Measurements from ENCODE around the gene FAM180B. TPM values are rescaled to one million over a fixed set of nuclear protein-coding genes. Genes with fewer than 3 reads are reported as not detected.

FAM180B gene
- polyA plus RNA-seq, 1 experiment = not detected

- Histone ChIP-seq H3K4me3 (ENCODE audit: low read depth, low read length) (no peak overlapping the region), H3K27me3 (ENCODE audit: control insufficient read depth, insufficient read depth, low read length) (peaks cover 37% of the 10 kb centered on the region), H3K36me3 (ENCODE audit: control insufficient read depth, insufficient read depth, low read length) (no peaks in the 10 kb centered on the region)
- POLR2A ChIA-PET = no interaction called here
- TF ChIP-seq, protein P1, sequence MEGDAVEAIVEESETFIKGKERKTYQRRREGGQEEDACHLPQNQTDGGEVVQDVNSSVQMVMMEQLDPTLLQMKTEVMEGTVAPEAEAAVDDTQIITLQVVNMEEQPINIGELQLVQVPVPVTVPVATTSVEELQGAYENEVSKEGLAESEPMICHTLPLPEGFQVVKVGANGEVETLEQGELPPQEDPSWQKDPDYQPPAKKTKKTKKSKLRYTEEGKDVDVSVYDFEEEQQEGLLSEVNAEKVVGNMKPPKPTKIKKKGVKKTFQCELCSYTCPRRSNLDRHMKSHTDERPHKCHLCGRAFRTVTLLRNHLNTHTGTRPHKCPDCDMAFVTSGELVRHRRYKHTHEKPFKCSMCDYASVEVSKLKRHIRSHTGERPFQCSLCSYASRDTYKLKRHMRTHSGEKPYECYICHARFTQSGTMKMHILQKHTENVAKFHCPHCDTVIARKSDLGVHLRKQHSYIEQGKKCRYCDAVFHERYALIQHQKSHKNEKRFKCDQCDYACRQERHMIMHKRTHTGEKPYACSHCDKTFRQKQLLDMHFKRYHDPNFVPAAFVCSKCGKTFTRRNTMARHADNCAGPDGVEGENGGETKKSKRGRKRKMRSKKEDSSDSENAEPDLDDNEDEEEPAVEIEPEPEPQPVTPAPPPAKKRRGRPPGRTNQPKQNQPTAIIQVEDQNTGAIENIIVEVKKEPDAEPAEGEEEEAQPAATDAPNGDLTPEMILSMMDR (IDR thresholded peaks at IDR 0.05; ENCODE audit: insufficient read depth, low read depth, low read length) = no peak
- CTCF ChIA-PET = interaction anchor here (1.2 kb wide), 1 partner anchor 12 kb away, joined by 5 read pairs; no protein-coding TSS in a partner anchor
- no peak for DNase-seq (ENCODE audit: low read depth)
These were observed 9.5 kb downstream of the FAM180B start for GRCh38 chr11:47595967-47596366.

- no peaks in the 10 kb centered on the region; the same call in 1 of the 2 replicates for H3K36me3 ChIP-seq (ENCODE audit: control insufficient read depth, insufficient read depth, low read length)
- ChIA-PET CTCF (interaction anchor here (1.0 to 1.5 kb wide), 2 partner anchors 22 to 39 kb away, joined by 3 to 5 read pairs; no protein-coding TSS in a partner anchor), POLR2A (no interaction called here)
- no peak overlapping the region for H3K4me3 ChIP-seq (ENCODE audit: low read depth, low read length)
- H3K27me3 ChIP-seq (ENCODE audit: control insufficient read depth, insufficient read depth, low read length) = peaks cover 7% of the 10 kb centered on the region
- TF ChIP-seq, protein P1 (IDR thresholded peaks at IDR 0.05; ENCODE audit: insufficient read depth, low read depth, low read length) = no peak
- no peak for DNase-seq (ENCODE audit: low read depth)
These were observed 13.4 kb downstream of the FAM180B start for GRCh38 chr11:47599902-47600301.

DNA sequence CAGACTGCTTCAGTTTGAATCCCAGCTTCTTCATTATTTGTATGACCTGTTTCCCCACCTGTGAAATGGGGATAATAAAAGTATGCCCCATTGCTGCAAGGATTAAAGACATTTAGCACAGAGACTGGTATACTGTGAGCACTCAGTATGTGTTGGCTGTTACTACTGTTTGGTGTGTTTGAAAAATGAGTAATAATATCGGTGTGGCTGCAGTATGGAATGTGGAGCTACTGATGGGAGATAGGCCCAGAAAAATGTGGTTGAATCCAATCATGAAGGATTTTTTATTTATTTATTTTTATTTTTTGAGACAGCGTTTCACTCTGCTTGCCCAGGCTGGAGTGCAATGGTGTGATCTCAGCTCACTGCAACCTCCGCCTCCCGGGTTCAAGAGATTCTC is 16.8 kb downstream of the FAM180B start:
- POLR2A ChIA-PET = no interaction called here
- CTCF ChIA-PET = interaction anchor here (1.6 kb wide), 1 partner anchor 14 kb away, joined by 5 read pairs; no protein-coding TSS in a partner anchor
- Histone ChIP-seq H3K36me3 (ENCODE audit: control insufficient read depth, insufficient read depth, low read length) (no peaks in the 10 kb centered on the region; the same call in 1 of the 2 replicates), H3K27me3 (ENCODE audit: control insufficient read depth, insufficient read depth, low read length) (no peaks in the 10 kb centered on the region), H3K4me3 (ENCODE audit: low read depth, low read length) (no peak overlapping the region)
- TF ChIP-seq, protein P1 (IDR thresholded peaks at IDR 0.05; ENCODE audit: insufficient read depth, low read depth, low read length) = no peak
- DNase-seq (ENCODE audit: low read depth) = no peak

- Histone ChIP-seq H3K36me3 (ENCODE audit: control insufficient read depth, insufficient read depth, low read length) (no peaks in the 10 kb centered on the region; the same call in 1 of the 2 replicates), H3K4me3 (ENCODE audit: low read depth, low read length) (no peak overlapping the region), H3K27me3 (ENCODE audit: control insufficient read depth, insufficient read depth, low read length) (no peaks in the 10 kb centered on the region)
- ChIA-PET POLR2A (no interaction called here), CTCF (interaction anchor here (1.0 to 3.7 kb wide), 3 partner anchors 12 to 220 kb away, joined by 3 to 20 read pairs (median 3); no protein-coding TSS in a partner anchor)
- no peak for DNase-seq (ENCODE audit: low read depth)
- TF ChIP-seq, protein P1 (IDR thresholded peaks at IDR 0.05; ENCODE audit: insufficient read depth, low read depth, low read length) = no peak
These were observed 19.4 kb downstream of the FAM180B start for GRCh38 chr11:47605921-47606320.

DNA sequence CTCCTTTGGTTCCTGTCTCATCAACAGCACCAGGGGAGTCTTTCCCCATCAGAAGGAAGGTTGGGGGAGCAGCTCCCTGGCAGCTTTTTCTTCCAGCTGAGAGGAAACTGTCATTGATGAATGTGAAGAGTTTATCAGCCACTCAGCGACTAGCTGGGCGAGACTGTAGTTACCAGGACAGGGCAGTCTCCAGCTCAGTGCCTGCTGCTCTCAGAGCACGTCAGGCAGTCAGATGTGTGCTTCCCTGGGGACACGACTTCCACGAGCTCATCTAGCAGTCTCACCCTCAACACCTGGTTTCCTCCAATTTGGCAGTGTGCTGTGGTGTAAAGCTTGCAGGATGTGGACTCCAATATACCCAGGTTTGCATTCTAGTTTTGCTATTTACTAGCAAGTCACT is 20.3 kb downstream of the FAM180B start:
- POLR2A ChIA-PET = interaction anchor here (1.0 kb wide), 1 partner anchor 110 kb away, joined by 3 read pairs; no protein-coding TSS in a partner anchor
- no peak for DNase-seq (ENCODE audit: low read depth)
- TF ChIP-seq, protein P1 (IDR thresholded peaks at IDR 0.05; ENCODE audit: insufficient read depth, low read depth, low read length) = no peak
- Histone ChIP-seq H3K4me3 (ENCODE audit: low read depth, low read length) (no peak overlapping the region), H3K27me3 (ENCODE audit: control insufficient read depth, insufficient read depth, low read length) (no peaks in the 10 kb centered on the region), H3K36me3 (ENCODE audit: control insufficient read depth, insufficient read depth, low read length) (no peaks in the 10 kb centered on the region)
- CTCF ChIA-PET = interaction anchor here (0.7 to 3.7 kb wide), 6 partner anchors 9 to 233 kb away, joined by 3 to 20 read pairs (median 6); no protein-coding TSS in a partner anchor

Data from BJ (cell line).